OCI-LY3 (cell line): ENCODE results near the gene SDK2.

Experiments used
- CTCF ChIP-seq: fragments of 200-600, 300-600 bp; sonication (generic); IDR thresholded peaks from 2 replicates; pipeline ENCODE4 v1.5.1; 2014; ENCODE audit warnings: antibody characterized with exemption, low read length, low read depth
- EZH2phosphoT487 ChIP-seq: fragments of 200-600 bp; shearing (Covaris generic); IDR thresholded peaks from 2 replicates; pipeline ENCODE4 v1.6.1; 2018; ENCODE audit warnings: antibody characterized with exemption, mixed run types, low read depth

- no peak for TF ChIP-seq EZH2phosphoT487
- TF ChIP-seq CTCF = no peak
These were observed 294.6 kb downstream of the SDK2 start for GRCh38 chr17:73349647-73350046.
